ENCODE results near the gene RGMB.

RGMB gene

GRCh38 chr5:98768960-98769209 lies 4.6 kb upstream of the RGMB start:
- DNase-seq = no peak

- peak; percentile 80 for DNase-seq
These were observed 4.1 kb upstream of the RGMB start for GRCh38 chr5:98769210-98769958.

- no peak for DNase-seq
These were observed 3.6 kb upstream of the RGMB start for GRCh38 chr5:98769959-98770208.

GRCh38 chr5:98770209-98770910 lies 3.1 kb upstream of the RGMB start:
- peak; percentile 79 for DNase-seq

GRCh38 chr5:98770911-98771322 lies 2.5 kb upstream of the RGMB start:
- DNase-seq = no peak

GRCh38 chr5:98771382-98772109 lies 1.9 kb upstream of the RGMB start:
- DNase-seq = peak; percentile 83

- DNase-seq = no peak
These were observed 849 bp upstream of the RGMB start for GRCh38 chr5:98772415-98773213.

- DNase-seq = no peak
These were observed 324 bp upstream of the RGMB start for GRCh38 chr5:98773214-98773463.

- DNase-seq = peak; percentile 84
These were observed 950 bp downstream of the RGMB start for GRCh38 chr5:98774192-98775033.

- no peak for DNase-seq
These were observed 2.0 kb downstream of the RGMB start for GRCh38 chr5:98775246-98776065.

- DNase-seq = no peak
These were observed 2.7 kb downstream of the RGMB start for GRCh38 chr5:98776066-98776705.

- DNase-seq = no peak
These were observed 3.8 kb downstream of the RGMB start for GRCh38 chr5:98777295-98777694.

- DNase-seq = no peak
These were observed 5.9 kb downstream of the RGMB start for GRCh38 chr5:98779264-98779877.

GRCh38 chr5:98780390-98780789 lies 6.9 kb downstream of the RGMB start:
- no peak for DNase-seq

GRCh38 chr5:98781520-98781919 lies 8.1 kb downstream of the RGMB start:
- no peak for DNase-seq

GRCh38 chr5:98781964-98782363 lies 8.5 kb downstream of the RGMB start:
- DNase-seq = no peak

- no peak for DNase-seq
These were observed 9.7 kb downstream of the RGMB start for GRCh38 chr5:98783051-98783649.

- no peak for DNase-seq
These were observed 10.9 kb downstream of the RGMB start for GRCh38 chr5:98784411-98784810.

- no peak for DNase-seq
These were observed 11.8 kb downstream of the RGMB start for GRCh38 chr5:98785244-98785643.

- no peak for DNase-seq
These were observed 12.9 kb downstream of the RGMB start for GRCh38 chr5:98786191-98786853.
